SK-N-SH treated with all-trans-retinoic acid at 6 μM for 48 hours (cell line): Measurements from ENCODE around the gene ABCC5.
"Not testable (repeated sequence)": the region's sequence is repeated elsewhere in the genome, so short reads cannot be mapped to it uniquely, and the experiment has no call there.

ENCODE experiments used
- ATAC-seq: fragments of 200-7000 bp; cut with Tn5 transposase; 3 replicates; pipeline ENCODE4 v1.9.1; 2020; ENCODE audit warnings: mild to moderate bottlenecking, moderate library complexity
- ARNTL ChIP-seq: fragments of 450-650 bp; formaldehyde crosslinking; IDR thresholded peaks from 2 replicates; pipeline ENCODE4 v1.5.0; 2020; ENCODE audit warnings: low read depth, mild to moderate bottlenecking, moderate library complexity, borderline replicate concordance
- CREB5 ChIP-seq: fragments of 250-450 bp; sonication (Bioruptor Pico); IDR thresholded peaks from 2 replicates; pipeline ENCODE4 v1.5.1; 2020; ENCODE audit warnings: low read depth, mild to moderate bottlenecking, moderate library complexity
- CSDC2 ChIP-seq: fragments of 250-450 bp; sonication (Bioruptor Pico); IDR thresholded peaks from 2 replicates; pipeline ENCODE4 v1.5.0; 2020; ENCODE audit warnings: mild to moderate bottlenecking, moderate library complexity
- CSRNP3 ChIP-seq: fragments of 250-450 bp; sonication (Bioruptor Pico); IDR thresholded peaks from 2 replicates; pipeline ENCODE4 v1.5.1; 2021; ENCODE audit warnings: mild to moderate bottlenecking, moderate library complexity
- ESRRG ChIP-seq: fragments of 250-450 bp; sonication (Bioruptor Pico); IDR thresholded peaks from 2 replicates; pipeline ENCODE4 v1.6.1; 2021; ENCODE audit warnings: mild to moderate bottlenecking
- OSR1 ChIP-seq: fragments of 250-450 bp; sonication (Bioruptor Pico); IDR thresholded peaks from 2 replicates; pipeline ENCODE4 v1.8.0; 2022; ENCODE audit warnings: moderate library complexity, mild to moderate bottlenecking, inconsistent platforms
- PATZ1 ChIP-seq: fragments of 250-450 bp; sonication (Bioruptor Pico); IDR thresholded peaks from 2 replicates; pipeline ENCODE4 v1.8.0; 2020; ENCODE audit warnings: mild to moderate bottlenecking, moderate library complexity, borderline replicate concordance
- POU6F1 ChIP-seq: fragments of 250-450 bp; sonication (Bioruptor Pico); IDR thresholded peaks from 2 replicates; pipeline ENCODE4 v1.8.0; 2021; ENCODE audit warnings: low read depth, mild to moderate bottlenecking, moderate library complexity, borderline replicate concordance
- RARB ChIP-seq: fragments of 250-450 bp; sonication (Bioruptor Pico); IDR thresholded peaks from 2 replicates; pipeline ENCODE4 v1.8.0; 2021; ENCODE audit warnings: mild to moderate bottlenecking, moderate library complexity
- SNAI2 ChIP-seq: fragments of 250-450 bp; sonication (Bioruptor Pico); IDR thresholded peaks from 2 replicates; pipeline ENCODE4 v1.5.0; 2020; ENCODE audit warnings: mild to moderate bottlenecking, moderate library complexity
- TCF4 ChIP-seq: fragments of 250-450 bp; sonication (Bioruptor Pico); IDR thresholded peaks from 2 replicates; pipeline ENCODE4 v1.8.0; 2021; ENCODE audit warnings: mild to moderate bottlenecking, moderate library complexity, borderline replicate concordance
- TSHZ2 ChIP-seq: fragments of 250-450 bp; sonication (Bioruptor Pico); IDR thresholded peaks from 2 replicates; pipeline ENCODE4 v1.5.0; 2020; ENCODE audit warnings: mild to moderate bottlenecking, moderate library complexity
- ZC3H10 ChIP-seq: fragments of 250-450 bp; sonication (Bioruptor Pico); IDR thresholded peaks from 2 replicates; pipeline ENCODE4 v1.5.1; 2021; ENCODE audit warnings: mild to moderate bottlenecking, moderate library complexity
- ZFP3 ChIP-seq: fragments of 250-450 bp; sonication (Bioruptor Pico); IDR thresholded peaks from 2 replicates; pipeline ENCODE4 v1.5.0; 2020; ENCODE audit warnings: mild to moderate bottlenecking, moderate library complexity
- ZNF70 ChIP-seq: fragments of 450-650 bp; formaldehyde crosslinking; IDR thresholded peaks from 2 replicates; pipeline ENCODE4 v1.5.0; 2020; ENCODE audit warnings: mild to moderate bottlenecking, moderate library complexity

Gene ABCC5

GRCh38 chr3:184040010-184040409 is 22.3 kb upstream of the ABCC5 start:
- peak; percentile 83 for ATAC-seq
- TF ChIP-seq ZNF70 (CRISPR knock-in tag): no peak
- TF ChIP-seq ZFP3 (CRISPR knock-in tag): no peak
- no peak for TF ChIP-seq CREB5 (CRISPR knock-in tag)
- no peak for TF ChIP-seq ZC3H10 (CRISPR knock-in tag)
- TF ChIP-seq TCF4: no peak
- no peak for TF ChIP-seq ARNTL (CRISPR knock-in tag)
- no peak for TF ChIP-seq RARB (CRISPR knock-in tag)
- no peak for TF ChIP-seq OSR1 (CRISPR knock-in tag)

- no peak for TF ChIP-seq POU6F1 (CRISPR knock-in tag)
- TF ChIP-seq ESRRG (CRISPR knock-in tag): no peak
- ATAC-seq: no peak
Observed at GRCh38 chr3:184039414-184039813, 21.7 kb upstream of the ABCC5 start.

- not testable (repeated sequence) for ATAC-seq
Observed at GRCh38 chr3:184038307-184038706, 20.6 kb upstream of the ABCC5 start.

GRCh38 chr3:184037816-184038215 is 20.1 kb upstream of the ABCC5 start:
- TF ChIP-seq SNAI2: no peak
- no peak for TF ChIP-seq ARNTL (CRISPR knock-in tag)
- no peak for TF ChIP-seq POU6F1 (CRISPR knock-in tag)
- no peak for TF ChIP-seq CSRNP3 (CRISPR knock-in tag)
- no peak for TF ChIP-seq PATZ1 (CRISPR knock-in tag)
- no peak for TF ChIP-seq TSHZ2 (CRISPR knock-in tag)
- TF ChIP-seq ZC3H10 (CRISPR knock-in tag): no peak
- TF ChIP-seq OSR1 (CRISPR knock-in tag): no peak
- no peak for TF ChIP-seq CSDC2 (CRISPR knock-in tag)
- no peak for ATAC-seq
